HG03457 (cell line): ENCODE measurements around the gene AFF2.

Experiments used
- ATAC-seq: cut with Tn5 transposase; IDR thresholded peaks from one replicate; pipeline ENCODE4 v1.9.1; 2021; ENCODE audit warnings: moderate number of reproducible peaks; ENCODE audit not compliant: unreplicated experiment

Gene AFF2

DNA sequence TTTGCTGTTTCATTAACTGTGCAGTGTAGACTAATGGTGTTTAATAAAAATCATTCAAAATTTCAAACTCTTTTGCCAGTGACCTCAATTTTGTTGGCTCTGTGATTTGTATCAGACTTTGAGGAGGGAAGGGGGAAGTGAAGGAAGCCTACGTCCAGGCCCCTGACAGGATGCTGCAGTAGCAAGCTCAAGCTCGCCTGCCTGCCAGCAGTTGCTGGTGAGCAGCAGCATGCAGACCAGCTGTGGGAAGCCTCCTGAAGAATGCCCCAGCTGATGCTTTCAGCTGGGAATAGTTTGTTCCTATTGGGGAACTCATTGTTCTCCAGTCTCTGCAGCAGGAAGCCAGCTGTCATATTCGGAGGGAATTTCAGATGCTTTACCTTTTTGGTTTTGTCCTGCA, 495.2 kb downstream of the AFF2 start:
- ATAC-seq, result no peak

DNA sequence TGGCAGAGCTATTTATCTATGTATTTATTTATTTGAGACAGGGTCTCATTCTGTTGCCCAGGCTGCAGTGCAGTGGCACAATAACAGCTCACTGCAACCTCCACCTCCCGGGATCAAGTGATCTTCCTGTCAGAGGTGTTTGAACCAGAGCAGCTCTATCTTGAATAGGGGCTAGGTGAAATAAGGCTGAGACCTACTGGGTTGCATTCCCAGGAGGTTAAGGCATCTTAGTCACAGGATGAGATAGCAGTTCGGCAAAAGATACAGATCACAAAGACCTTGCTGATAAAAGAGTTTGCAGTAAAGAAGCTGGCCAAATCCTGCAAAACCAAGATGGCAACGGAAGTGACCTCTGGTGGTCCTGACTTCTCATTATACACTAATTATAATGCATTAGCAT, 501.9 kb downstream of the AFF2 start:
- no peak for ATAC-seq

DNA sequence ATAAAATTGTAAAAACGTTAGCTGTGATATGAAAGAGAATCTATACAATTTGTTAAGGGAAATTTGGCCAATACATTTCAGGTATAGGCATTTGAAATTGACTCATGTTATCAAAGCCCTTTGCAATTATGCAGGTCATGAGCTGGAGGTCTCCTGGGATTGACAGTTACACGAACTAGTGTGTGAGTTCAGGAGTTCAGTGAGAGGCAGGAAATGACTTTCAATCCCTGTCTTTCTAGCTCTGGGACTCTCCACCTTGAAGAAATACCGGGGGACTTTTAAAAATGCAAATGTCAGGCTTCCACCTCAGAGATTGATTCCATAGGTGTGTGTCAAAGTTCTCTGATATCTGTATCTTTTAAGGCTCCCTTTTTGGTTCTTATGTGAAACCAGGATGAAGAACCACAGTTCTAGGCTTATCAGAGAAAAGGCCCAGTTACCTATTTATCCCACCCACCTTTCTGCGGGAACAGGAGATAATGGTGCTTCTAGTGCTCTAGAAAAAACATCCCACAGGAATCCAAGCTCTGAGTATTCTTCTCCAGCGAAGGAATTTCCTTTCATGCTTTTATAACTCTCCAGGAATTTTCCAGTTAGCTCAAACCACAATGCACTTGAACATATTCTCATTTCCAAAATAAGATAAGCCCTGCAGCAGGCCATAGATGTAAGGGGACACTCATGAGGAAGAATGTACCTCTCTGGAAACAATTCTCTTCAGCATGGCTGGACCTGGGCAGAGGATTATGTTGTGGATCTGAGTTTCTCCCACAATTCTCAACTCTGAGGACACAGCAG, 503.6 kb downstream of the AFF2 start:
- no peak for ATAC-seq

DNA sequence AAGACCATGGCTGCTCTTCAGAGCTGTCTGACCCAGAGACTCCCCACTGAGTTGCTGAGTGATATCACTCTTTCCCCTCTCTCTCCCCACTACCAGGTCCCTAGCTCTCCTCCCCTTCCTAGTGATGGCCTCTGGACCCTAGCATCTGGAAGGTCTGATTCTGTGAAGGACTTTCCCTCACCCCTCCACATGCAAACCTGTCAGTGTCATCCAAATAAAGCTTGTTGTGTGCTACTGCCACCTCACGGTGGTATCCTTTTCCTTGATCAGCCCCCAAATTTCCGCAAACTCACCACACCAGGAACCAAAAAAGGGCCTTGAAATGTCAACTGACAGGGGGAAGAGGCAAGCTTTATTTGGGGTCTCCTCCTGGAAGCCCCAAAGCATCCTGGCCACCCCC, 504.5 kb downstream of the AFF2 start:
- ATAC-seq, result no peak

DNA sequence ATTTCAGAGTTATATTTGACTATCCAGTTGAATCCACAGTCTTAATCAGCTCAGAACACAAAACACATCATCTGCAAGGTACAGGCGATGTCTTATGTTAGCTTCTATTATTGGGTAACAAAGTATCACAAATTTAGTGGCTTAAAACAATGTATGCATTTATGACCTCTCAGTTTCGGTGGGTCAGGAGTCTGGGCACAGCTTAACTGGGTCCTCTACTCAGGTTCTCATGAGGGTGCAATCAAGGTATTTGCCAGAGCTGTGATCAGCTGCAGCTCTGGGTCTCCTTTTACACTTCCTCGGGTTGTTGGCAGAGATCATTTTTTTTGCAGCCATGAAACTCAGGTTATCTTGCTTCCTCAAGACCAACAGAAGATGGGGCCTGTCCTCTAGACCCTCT, 505.8 kb downstream of the AFF2 start:
- ATAC-seq, result no peak

DNA sequence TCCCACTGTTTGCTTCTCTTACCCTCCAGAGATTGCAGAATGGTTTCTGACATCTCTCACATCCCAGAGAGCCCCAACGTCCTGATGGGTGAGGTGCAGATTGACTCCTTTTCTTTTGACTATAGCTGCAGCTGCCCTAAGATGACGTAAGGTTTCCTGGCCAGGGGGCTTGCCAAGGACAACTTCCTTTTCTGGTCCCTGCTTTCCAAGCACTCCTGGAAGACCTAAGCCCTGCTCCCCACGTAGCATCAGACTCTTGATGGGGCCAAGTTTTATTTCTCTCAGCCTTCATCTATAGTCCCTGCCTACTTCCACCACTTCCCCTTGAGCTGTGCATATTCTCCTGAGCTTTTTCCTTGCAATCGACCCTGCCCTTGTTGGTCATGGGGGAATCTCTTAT, 507.0 kb downstream of the AFF2 start:
- no peak for ATAC-seq

DNA sequence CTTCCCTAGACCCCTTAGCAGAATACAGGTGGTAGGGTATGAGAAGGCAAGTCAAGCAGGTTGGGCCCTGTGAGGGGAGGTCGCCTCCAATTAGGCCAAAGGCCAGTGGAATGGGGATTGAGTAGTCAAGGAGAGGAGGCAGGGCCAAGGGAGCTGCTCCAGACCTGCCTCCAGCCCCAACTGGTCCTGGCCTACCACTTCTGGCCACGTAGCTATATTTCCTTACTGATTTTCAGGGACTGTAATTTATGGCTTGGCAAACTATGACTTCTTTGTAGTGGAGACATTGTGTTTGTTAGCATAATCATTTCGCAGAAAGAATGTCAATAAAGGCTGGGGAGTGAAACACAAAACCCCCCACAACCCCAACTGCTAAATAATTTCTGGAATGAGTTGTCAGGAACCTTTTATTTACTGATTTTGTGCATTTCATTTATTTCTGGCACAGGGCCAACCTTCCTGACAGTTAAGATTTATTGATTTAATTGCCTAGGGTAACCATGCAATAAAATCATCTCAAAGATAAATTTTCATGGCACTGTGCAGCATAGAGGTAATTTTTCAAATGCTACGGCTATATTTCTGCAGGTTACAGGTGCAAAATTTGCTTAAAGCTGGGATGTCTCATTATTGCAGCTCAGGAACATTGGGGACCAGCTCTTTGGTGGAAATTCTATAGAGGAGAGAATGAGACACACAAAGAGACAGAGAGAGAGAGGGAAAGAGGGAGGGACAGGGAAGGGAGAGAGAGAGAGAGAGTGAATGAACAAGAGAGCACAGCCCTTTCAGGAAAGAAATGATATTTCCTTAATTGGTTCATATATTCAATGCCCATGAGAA, 509.8 kb downstream of the AFF2 start:
- no peak for ATAC-seq

DNA sequence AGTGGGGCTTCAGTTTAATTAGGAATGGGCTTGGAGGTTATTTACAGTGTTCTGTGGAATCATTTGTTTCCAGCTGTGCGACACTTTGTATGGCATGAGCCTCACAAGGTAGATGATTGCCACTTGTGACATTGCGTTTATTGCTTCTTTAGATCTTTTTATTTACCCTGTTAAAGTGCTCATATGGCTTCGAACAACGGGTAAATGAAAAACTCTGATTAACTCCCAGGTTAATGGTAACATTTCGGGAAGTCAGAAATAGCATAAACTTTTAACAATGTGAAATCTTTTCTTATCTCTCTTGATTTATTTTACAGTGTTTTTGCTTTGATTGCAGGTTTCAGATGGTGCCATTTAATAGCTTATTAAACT, 510.4 kb downstream of the AFF2 start:
- ATAC-seq, result no peak

DNA sequence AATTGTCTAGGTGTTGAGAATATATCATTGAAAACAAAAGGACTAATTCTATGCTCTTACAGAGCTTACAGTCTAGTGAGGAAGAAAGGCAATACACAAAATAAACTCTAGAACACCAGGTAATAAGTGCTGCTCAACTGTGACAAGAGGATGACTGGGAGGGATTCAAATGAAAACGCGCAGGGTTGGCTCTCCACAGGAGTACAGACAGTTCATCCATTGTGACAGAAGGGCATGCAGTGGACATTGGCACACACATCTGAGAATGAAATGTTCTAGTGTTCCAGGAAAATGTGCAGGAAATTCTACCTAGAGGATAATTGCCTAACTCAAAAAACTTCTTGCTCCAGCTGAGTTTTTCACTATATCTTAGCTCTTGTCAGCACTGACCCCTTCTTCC, 512.7 kb downstream of the AFF2 start:
- ATAC-seq, result no peak

DNA sequence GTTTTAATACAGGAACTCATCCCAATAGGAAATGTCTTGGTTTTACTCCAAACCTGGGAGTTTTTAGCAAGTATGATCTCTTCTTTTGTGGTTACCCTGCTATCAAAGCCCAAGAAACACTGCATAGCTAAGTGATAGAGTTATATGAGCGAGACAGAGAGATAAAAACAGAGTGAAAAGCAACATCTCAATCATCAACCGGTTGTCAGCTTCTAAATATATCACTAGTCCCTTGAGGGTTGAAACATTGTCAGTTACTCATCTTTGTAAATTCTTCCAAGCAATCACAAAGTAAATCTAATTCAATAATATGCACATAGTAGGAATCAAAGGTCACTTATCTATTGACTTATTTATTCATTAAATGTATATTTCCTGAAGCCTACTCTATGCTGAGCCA, 520.7 kb downstream of the AFF2 start:
- ATAC-seq, result no peak

DNA sequence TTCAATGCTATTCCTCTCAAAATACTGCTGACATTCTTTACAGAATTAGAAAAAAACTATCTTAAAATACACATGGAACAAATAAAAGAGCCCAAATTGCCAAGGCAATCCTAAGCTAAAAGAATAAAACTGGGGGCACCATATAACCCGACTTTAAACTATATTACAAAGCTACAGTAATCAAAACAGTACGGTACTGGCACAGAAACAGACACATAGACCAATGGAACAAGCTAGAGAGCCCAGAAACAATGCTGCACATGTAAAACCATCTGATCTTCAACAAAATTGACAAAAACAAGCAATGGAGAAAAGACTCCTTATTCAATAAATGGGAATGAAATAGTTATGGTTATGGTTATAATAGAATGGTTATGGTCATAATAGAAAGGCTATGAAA, 522.1 kb downstream of the AFF2 start:
- ATAC-seq, result no peak

DNA sequence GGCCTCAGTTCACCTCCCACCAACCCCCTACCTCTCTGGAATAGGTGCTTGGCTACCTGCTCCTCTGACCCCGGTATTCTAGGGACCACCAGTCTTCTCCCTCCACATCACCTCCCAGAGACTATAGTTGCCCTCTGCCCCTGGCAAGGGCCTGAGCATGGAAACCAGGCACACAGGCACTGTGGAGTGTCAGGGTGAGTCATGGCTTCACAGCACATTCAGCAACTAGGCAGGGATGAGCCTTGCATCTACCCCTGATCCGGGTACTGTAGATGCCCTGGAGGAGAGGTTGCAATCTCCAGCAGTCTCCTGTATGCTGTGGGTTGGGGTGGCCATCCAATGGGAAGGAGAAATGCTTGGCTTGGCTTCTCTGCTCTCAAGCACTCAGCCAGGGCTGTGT, 532.0 kb downstream of the AFF2 start:
- ATAC-seq, result no peak

DNA sequence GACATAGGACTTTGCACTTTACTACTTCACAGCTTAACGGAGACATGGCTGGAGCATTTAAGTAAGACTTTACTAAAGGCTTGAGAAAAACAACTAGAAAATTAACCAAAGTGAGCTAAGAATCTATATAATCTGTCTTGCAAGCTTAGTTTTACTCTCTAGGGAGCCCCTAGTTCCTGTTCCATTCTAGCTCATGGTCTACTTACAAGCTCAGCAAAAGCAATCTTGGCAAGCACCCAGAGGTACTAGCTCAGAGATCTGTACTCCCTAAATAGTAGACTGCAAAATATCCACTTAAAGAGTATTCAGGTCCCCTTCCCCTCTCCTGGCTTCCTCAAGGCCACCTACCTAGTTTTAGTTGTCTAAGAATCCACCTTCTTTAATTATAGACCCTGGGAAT, 535.7 kb downstream of the AFF2 start:
- ATAC-seq, result no peak

DNA sequence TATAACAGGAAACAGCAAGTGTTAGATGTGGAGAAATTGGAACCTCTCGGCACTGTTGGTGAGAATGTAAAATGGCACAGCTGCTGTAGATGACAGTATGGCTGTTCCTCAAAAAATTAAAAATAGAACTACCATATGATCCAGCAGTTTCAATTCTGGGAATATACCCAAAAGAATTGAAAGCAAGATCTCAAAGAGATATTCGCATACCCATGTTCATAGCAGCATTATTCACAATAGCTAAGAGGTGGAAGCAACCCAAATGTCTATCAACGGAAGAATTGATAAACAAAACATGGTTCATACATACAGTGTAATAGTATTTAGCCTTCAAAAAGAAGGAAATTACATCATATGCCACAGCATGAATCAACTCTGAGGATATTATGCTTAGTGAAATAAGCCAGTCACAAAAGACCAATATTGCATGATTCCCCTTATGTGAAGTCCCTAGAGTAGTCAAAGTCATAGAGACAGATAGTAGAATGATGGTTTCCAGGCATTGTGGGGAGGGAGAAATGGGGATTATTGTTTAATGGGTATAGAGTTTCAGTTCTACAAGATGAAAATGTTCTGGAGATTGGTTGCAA, 537.0 kb downstream of the AFF2 start:
- no peak for ATAC-seq

DNA sequence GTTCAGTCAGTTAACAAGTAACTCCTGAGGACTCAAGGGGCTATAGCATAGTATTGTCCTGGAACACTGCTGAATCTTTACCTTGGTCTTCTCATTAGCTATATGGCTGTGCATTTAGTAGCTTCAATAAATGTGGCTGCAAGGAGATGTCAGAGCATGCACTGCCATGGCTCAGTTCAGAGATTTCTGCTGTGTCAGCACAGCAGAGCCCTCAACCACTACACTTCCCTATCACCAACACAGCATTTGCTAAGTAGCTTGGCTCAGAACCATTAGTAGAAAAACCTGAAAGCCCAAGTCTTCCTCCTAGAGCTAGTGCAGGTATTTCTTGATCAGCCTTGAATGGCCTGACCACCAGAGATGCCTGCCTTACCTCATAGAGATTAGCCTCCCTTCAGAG, 538.6 kb downstream of the AFF2 start:
- ATAC-seq, result no peak

DNA sequence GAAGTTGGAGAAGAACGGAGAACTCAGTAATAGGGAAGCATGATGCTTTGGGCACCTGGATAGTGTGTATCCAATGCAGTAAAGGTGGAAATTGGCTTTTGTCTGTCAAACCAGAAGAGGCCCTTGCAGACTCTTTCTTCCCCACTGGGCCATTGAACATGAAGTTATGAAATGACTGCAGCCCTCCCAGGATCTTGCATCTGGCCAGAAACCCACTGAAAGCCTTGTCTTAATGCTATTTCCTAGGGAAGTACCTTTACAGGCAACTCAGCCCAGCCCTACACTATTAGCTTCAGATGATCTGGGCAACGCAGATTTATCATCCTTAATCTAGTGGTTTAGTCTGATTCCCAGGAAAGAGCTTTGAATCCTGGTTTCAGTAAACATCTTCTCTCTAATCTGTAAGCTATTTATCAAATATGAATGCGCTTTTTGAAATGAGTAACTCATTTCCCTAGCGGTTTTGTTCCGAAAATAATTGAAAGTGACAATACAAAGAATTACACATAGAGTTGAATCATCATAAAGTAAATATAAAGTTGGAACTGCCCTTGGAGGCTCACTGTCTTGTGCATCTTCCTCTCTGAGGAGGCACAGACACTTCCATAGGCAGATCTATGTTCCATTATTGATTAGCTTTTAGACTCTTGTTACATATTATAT, 540.6 kb downstream of the AFF2 start:
- ATAC-seq, result no peak

DNA sequence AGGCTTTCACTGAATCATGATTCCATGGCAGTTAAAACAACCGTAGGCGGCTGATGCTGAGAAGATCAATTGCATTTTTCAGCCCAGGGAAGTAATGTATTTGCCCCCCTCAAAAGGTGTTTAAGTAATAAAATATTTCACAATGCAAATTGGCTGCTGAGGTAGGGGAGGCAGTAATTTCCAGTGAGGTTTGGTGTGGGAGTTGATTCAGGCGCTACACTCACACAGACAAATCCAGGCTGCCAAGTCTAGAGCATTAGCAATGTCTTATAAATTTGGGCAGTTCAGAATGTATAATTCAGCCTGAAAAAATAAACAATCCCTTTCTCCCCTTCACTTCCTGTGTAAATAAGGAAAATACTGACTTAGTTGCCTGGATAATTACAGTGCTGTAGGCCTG, 543.0 kb downstream of the AFF2 start:
- ATAC-seq, result no peak

DNA sequence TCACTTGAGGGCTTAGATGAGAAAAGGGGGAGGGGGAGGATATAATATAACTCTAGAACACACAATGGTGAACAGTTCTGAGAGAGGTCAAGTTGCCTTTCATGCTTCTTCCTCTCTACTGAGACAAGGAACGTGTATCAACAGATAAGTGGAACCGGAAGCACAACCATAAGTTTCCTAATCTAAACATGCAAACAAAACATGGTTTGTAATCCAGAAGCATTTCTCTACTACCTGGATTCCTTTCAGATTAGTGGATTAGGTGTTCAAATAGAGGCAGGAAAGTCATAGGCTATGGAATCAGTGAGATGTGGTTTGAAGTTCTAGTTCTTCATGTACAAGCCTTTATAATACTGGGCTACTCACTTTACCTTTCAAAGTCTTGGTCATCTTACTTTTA, 544.1 kb downstream of the AFF2 start:
- ATAC-seq, result no peak

DNA sequence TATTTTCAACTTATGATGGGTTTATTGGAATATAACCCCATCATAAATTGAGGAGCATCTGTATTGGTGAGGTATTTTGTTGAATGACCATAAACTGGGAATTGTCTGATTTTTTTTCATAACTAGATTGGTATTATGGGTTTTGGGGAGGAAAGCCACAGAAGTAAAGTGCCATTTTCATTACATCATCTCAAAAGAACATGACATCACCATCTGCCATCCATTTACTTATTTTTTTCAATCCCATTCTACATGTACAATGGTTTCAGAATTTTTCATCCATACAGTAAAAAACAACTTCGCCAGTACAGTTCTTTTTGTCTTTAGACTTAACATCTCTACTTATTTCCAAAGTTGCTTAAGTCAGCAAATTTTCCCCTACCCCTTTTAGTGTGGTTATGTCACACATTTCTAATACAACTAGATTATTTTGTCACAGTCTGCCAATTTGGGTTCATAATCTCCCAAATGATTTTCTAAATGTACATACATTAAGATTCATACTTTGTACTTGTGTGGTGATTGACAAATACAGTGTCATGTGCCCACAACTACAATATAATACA, 545.3 kb downstream of the AFF2 start:
- no peak for ATAC-seq
